Psoas muscle (tissue), 8 donors: ENCODE measurements around the gene PPFIA3. TPM values are rescaled to one million over a fixed set of nuclear protein-coding genes. Genes with fewer than 3 reads are reported as not detected.
"Not testable (repeated sequence)": the region's sequence is repeated elsewhere in the genome, so short reads cannot be mapped to it uniquely, and the experiment has no call there.

Source experiments
- ATAC-seq, 4 donors: fragments of 200-7000 bp; cut with Tn5 transposase; one replicate each; pipeline ENCODE4 v1.9.1; 2020; ENCODE audit warnings: moderate library complexity in 3 of 4, mild to moderate bottlenecking in 2 of 4
- DNase-seq, 2 donors: peaks; one replicate each; pipeline ENCODE4 v3.0.0-alpha.2; 2020
- H3K27ac ChIP-seq: fragments of 200-600 bp; one replicate; pipeline ENCODE4 v1.8.0; 2022
- H3K27me3 ChIP-seq, 3 donors: fragments of 200-600 bp in 1 of 3; one replicate each; pipeline versions ENCODE4 v1.6.1 to v1.8.0; 2013 to 2022; ENCODE audit warnings: low read length in 2 of 3, mild to moderate bottlenecking in 2 of 3, moderate library complexity in 1 of 3; ENCODE audit not compliant: insufficient read depth in 3 of 3
- H3K36me3 ChIP-seq, 2 donors: fragments of 200-600 bp in 1 of 2; one replicate each; pipeline versions ENCODE4 v1.6.1 to v1.8.0; 2013 to 2022; ENCODE audit warnings: low read depth in 1 of 2, mild to moderate bottlenecking in 1 of 2, moderate library complexity in 1 of 2; ENCODE audit not compliant: insufficient read depth in 1 of 2
- H3K4me1 ChIP-seq: fragments of 200-600 bp; one replicate; pipeline ENCODE4 v1.8.0; 2022
- H3K4me3 ChIP-seq: fragments of 200-600 bp; one replicate; pipeline ENCODE4 v1.8.0; 2022; ENCODE audit warnings: mild to moderate bottlenecking
- H3K9me3 ChIP-seq: fragments of 200-600 bp; one replicate; pipeline ENCODE4 v1.8.0; 2022
- CTCF ChIP-seq: fragments of 200-600 bp; IDR thresholded peaks from one replicate; pipeline ENCODE4 v1.8.0; 2022; ENCODE audit warnings: antibody characterized with exemption
- WGBS, 3 donors: extraction: QIAGEN DNeasy Blood & Tissue Kit; methylation state at CpG; one replicate each; pipeline versions ENCODE4 v1.1.6 to v1.1.7; 2013; 5-methylcytosine and 5-hydroxymethylcytosine counted together
- intact Hi-C, 2 donors: fragments of 100-400 bp; cut with DNase I; formaldehyde crosslinking; loops; one replicate each; pipeline versions ENCODE4 v1.11.0 to v1.14.2; 2022
- polyA plus RNA-seq, 3 donors: library from polyadenylated mRNA; stranded (reverse); fragments of 200-250 nt; gene quantifications; one replicate each; pipeline ENCODE4 v1.2.3, GENCODE V29; 2013
- total RNA-seq, 4 donors: library from RNA; stranded (reverse); fragmentation: NEBNext Ultra II Directional in 2 of 4; extraction: Animal tissue kit (Norgen Biotek cat#: 25700) in 2 of 4; gene quantifications; one replicate each; pipeline versions ENCODE4 v1.2.1 to v1.2.4, GENCODE V29; 2021 to 2023
- donor health status: healthy with polysubstance abuse.
- donor health status: DM: no; HTN: no; CAD: no; lungs with moderate emphysema.
- donor health status: Bipolar disorder and iron deficiency.
- donor health status: healthy.
- donor health status: DM: yes; HTN: yes; CAD: no.
- donor health status: DM: no; HTN: no; CAD: no.
- donor health status: DM: no; HTN: no; CAD: no.
- donor health status: DM: yes; HTN: yes; CAD: no.

The PPFIA3 gene
- total and polyA plus RNA-seq, 7 donors = 1.4 to 5.0 (median 3.2) TPM

DNA sequence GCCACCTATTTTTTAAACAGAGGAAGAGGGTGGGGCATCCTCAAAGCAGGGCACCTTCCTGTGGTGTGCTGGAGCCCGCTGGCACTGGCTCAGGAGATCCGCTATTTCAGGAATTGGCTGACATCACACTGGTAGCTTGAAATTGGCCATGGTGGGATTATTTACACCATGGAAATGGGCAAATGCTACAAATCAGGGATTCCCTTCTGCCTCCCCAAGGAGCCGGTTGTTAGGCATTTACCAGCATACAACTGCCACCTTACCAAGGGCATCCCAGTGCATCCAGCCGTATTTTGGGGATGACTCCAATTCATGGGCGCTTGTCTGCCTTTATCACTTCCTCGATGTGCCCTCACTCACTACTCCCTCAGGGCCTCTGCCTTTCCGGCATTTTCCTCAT, 21.6 kb downstream of the PPFIA3 start:
- intact Hi-C loops = no loop called here
- Histone ChIP-seq H3K27ac (no peak overlapping the region), H3K27me3 (no peaks in the 10 kb centered on the region), H3K4me1 (peaks cover 7% of the 10 kb centered on the region), H3K36me3 (no peaks in the 10 kb centered on the region), H3K9me3 (no peaks in the 10 kb centered on the region), H3K4me3 (no peak overlapping the region)
- 55 to 64% (median 64%) methylated on average over 7 of the region's 7 CpGs for WGBS, 3 donors
- ATAC-seq (no peak), DNase-seq (no peak)
- no peak for TF ChIP-seq CTCF

DNA sequence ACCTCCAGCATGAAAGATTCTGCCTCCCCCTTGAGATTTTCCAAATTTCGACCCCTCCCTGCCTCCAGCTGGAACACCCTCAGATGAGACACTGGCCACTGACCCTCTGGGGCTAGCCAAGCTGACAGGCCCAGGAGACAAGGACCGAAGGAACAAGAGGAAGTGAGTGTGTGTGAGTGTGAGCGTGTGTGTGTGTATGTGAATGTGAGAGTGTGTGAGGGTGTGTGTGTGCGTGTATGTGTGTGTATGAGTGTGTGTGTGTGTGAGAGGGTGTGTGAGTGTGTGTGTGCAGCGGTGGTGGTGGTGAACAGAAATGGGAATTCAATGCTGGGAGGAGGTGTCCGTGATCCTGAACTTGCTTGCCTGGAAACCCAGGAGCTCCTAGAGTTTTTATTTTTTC, 22.0 kb downstream of the PPFIA3 start:
- intact Hi-C loops = no loop called here
- H3K27me3 ChIP-seq = no peaks in the 10 kb centered on the region
- no peak for TF ChIP-seq CTCF
- ATAC-seq (no peak), DNase-seq (no peak)
- WGBS, 3 donors = 78 to 87% (median 79%) methylated on average over 6 of the region's 6 CpGs
- H3K27ac ChIP-seq = no peak overlapping the region
- H3K36me3 ChIP-seq = no peaks in the 10 kb centered on the region
- H3K4me3 ChIP-seq = no peak overlapping the region
- peaks cover 9% of the 10 kb centered on the region for H3K4me1 ChIP-seq
- no peaks in the 10 kb centered on the region for H3K9me3 ChIP-seq

DNA sequence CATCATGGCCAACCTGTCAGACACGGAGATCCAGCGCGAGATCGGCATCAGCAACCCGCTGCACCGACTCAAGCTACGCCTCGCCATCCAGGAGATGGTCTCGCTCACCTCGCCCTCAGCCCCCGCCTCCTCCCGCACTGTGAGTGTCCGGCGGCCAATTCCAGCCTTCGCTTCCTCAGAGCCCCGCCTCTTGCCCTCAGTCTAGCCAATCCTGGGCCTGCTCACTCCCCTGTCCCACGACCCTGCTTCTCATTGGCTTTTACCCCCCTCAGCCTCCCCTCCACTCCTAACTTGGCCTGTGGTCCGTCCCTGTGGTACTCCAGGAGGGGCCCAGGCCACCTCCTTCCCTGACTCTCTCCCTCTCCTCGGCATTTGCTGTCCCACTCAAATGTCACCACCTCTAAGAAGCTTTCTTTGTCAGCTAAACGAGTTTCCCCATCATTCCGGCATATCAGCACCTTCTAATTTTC, 23.6 kb downstream of the PPFIA3 start:
- intact Hi-C loops = loop anchor here in 1 of 2 donors (2.0 kb wide), 1 partner anchor 44 kb away; no protein-coding TSS in a partner anchor

GRCh38 chr19:49145573-49146407, 26.4 kb downstream of the PPFIA3 start:
- intact Hi-C loops = loop anchor here in 1 of 2 donors (1.0 kb wide), 1 partner anchor 47 kb away; no protein-coding TSS in a partner anchor
- TF ChIP-seq CTCF = peak; percentile 88
- H3K9me3 ChIP-seq = no peaks in the 10 kb centered on the region
- peaks cover 19% of the 10 kb centered on the region for H3K4me1 ChIP-seq
- WGBS, 3 donors = 6 to 9% (median 8%) methylated on average over 29 to 30 of the region's 30 CpGs
- DNase-seq = peak; percentile 83 to 90
- no peaks in the 10 kb centered on the region for H3K27me3 ChIP-seq
- peak; percentile 35 to 44 (median 39) for ATAC-seq
- no peaks in the 10 kb centered on the region for H3K36me3 ChIP-seq
- H3K27ac ChIP-seq = no peak overlapping the region
- H3K4me3 ChIP-seq = peak overlapping the region; percentile 43

More for the DNA sequence above, 23.6 kb downstream of the PPFIA3 start:
- Histone ChIP-seq H3K36me3 (no peaks in the 10 kb centered on the region), H3K27me3 (no peaks in the 10 kb centered on the region), H3K27ac (no peak overlapping the region), H3K4me3 (peak overlapping the region; percentile 67), H3K9me3 (no peaks in the 10 kb centered on the region), H3K4me1 (peaks cover 9% of the 10 kb centered on the region)
- ATAC-seq = peak; percentile 95 to 99 (median 96)
- no peak for TF ChIP-seq CTCF
- WGBS, 3 donors = 2 to 3% (median 3%) methylated on average over 20 to 21 of the region's 21 CpGs
- peak; percentile 86 to 93 for DNase-seq

GRCh38 chr19:49146408-49146770, 27.0 kb downstream of the PPFIA3 start:
- H3K27me3 ChIP-seq, DNase-seq, H3K4me3 ChIP-seq, ATAC-seq, H3K27ac ChIP-seq, H3K9me3 ChIP-seq, H3K36me3 ChIP-seq, intact Hi-C loops: not testable (repeated sequence)
- peaks cover 24% of the 10 kb centered on the region for H3K4me1 ChIP-seq
- 32 to 42% (median 37%) methylated on average over 7 of the region's 7 CpGs for WGBS, 3 donors
